ENCODE results near the gene GABBR2. TPM values are rescaled to one million over a fixed set of nuclear protein-coding genes. Genes with fewer than 3 reads are reported as not detected.

The GABBR2 gene
- total and polyA plus RNA-seq, 12 donors, result 0.17 to 9.0 (median 3.7) TPM

DNA sequence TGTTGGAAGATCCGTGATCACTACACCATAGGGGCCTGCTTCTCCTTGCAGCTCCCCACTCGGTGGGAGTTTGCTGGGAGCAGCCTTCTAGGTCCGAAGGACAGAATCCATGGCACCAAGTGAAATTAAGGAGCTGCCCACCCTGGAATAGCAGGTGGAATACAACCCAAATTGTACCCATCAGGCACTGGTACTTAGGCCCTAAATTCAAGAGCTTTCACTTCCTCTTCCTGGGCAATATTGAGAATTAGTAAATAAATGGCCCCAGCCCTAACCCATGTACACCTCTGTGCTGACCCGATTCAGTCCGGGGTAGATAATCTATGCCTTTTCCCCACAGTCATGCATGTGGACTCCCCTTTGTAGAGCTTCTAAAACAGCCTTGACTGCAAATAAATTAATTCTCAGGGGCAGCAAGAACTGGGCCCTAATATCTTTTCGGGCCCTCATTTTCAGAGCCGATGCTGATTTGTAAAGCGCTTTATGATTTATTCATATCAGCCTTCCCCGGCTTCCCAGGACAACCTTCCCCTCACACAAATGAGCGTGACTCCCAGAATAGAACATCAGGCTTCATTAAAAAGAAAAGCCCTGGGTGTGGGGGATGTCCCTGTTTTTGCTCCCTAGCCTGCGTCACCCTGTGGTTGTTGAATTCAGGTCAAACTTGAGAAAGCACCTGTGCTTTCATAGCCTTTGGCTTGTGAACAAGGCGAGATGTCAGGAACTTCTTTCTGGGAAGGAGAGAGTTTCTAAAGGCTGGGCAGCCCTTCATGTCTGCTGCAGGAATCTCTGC lies 327.2 kb downstream of the GABBR2 start:
- Histone ChIP-seq H3K9me3 (replicated peaks in 1 of 3) (no peaks in the 10 kb centered on the region), H3K4me1 (replicated peaks in 1 of 2) (peaks cover 0 to 6% of the 10 kb centered on the region in 2 donors), H3K36me3 (replicated peaks in 1 of 2) (no peaks in the 10 kb centered on the region), H3K4me3 (no peak overlapping the region), H3K27me3 (no peaks in the 10 kb centered on the region), H3K27ac (no peak overlapping the region)
- no peak for DNase-seq
- TF ChIP-seq, protein P1, sequence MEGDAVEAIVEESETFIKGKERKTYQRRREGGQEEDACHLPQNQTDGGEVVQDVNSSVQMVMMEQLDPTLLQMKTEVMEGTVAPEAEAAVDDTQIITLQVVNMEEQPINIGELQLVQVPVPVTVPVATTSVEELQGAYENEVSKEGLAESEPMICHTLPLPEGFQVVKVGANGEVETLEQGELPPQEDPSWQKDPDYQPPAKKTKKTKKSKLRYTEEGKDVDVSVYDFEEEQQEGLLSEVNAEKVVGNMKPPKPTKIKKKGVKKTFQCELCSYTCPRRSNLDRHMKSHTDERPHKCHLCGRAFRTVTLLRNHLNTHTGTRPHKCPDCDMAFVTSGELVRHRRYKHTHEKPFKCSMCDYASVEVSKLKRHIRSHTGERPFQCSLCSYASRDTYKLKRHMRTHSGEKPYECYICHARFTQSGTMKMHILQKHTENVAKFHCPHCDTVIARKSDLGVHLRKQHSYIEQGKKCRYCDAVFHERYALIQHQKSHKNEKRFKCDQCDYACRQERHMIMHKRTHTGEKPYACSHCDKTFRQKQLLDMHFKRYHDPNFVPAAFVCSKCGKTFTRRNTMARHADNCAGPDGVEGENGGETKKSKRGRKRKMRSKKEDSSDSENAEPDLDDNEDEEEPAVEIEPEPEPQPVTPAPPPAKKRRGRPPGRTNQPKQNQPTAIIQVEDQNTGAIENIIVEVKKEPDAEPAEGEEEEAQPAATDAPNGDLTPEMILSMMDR (IDR thresholded peaks at IDR 0.05), result no peak
- TF ChIP-seq POLR2A (IDR thresholded peaks at IDR 0.05), result no peak
- WGBS, 4 donors, result 92 to 94% (median 93%) methylated on average over 11 to 12 of the region's 12 CpGs
- intact Hi-C loops (cut with DNase I), result no loop called here

DNA sequence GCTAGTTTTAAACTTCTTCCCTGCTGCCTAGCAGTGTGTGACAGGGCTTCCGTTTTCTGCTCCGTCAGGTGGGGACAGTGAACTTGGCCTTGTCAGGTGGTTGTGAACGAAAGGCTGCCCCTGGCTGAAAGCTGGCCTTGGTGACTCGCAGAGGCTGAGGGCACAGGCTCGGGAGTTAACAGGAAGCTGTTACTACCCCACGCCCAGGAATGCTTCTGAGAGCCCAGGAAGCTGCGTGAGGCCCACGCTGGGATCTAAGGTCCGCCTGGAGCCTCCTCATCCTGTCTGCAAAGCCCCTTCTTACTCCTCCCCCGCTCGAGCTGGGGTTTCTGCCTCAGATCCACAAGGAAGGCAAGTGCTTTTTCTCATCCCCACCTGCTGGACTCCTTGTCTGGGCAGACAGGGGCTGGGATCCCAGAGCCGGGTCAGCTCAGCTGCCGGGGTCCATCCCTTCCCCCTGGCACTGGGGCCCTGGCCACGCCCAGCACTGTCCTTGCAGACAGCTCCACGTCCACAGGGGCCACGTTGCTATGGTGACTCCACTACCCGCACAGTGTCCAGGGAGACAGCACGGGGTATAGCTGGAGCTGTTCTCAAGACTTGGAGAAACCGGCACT lies 328.6 kb downstream of the GABBR2 start:
- TF ChIP-seq POLR2A (IDR thresholded peaks at IDR 0.05), result no peak
- TF ChIP-seq, protein P1 (IDR thresholded peaks at IDR 0.05), result no peak
- peak in 5 of 7 donors; percentile 17 to 77 (median 29) for DNase-seq
- intact Hi-C loops (cut with DNase I), result no loop called here

DNA sequence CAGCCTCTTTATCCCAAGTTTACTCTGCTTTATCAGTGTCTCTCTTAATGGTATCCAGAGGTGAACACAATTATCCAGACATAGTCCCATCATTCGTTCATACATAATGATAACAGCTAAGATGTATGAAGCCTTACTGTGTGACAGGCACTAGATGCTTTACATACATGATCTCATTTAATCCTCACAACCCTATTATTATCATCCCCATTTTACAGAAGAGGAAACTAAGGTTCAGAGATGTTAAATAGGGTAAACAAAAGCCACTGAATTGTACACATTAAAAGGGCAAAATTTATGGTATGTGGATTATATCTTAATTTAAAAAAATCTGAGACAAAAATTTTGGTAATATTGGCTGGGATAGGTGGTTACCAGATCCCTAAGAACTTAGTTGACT lies 329.2 kb downstream of the GABBR2 start:
- WGBS, 4 donors, result 67 to 83% (median 73%) methylated on average over 1 of the region's 1 CpG
- no peak for DNase-seq
- no peak overlapping the region for H3K4me3 ChIP-seq
- H3K27me3 ChIP-seq, result no peaks in the 10 kb centered on the region
- no peak overlapping the region for H3K27ac ChIP-seq
- TF ChIP-seq POLR2A (IDR thresholded peaks at IDR 0.05), result no peak
- TF ChIP-seq, protein P1 (IDR thresholded peaks at IDR 0.05), result no peak
- H3K4me1 ChIP-seq (replicated peaks in 1 of 2), result peaks cover 0 to 6% of the 10 kb centered on the region in 2 donors
- H3K9me3 ChIP-seq (replicated peaks in 1 of 3), result no peaks in the 10 kb centered on the region
- H3K36me3 ChIP-seq (replicated peaks in 1 of 2), result no peaks in the 10 kb centered on the region
- intact Hi-C loops (cut with DNase I), result no loop called here

More for the DNA sequence above, 328.6 kb downstream of the GABBR2 start:
- H3K36me3 ChIP-seq (replicated peaks in 1 of 2), result no peaks in the 10 kb centered on the region
- H3K9me3 ChIP-seq (replicated peaks in 1 of 3), result no peaks in the 10 kb centered on the region
- WGBS, 4 donors, result 24 to 38% (median 25%) methylated on average over 16 to 19 of the region's 19 CpGs
- H3K27ac ChIP-seq, result no peak overlapping the region
- H3K4me3 ChIP-seq, result no peak overlapping the region
- no peaks in the 10 kb centered on the region for H3K27me3 ChIP-seq
- H3K4me1 ChIP-seq (replicated peaks in 1 of 2), result peaks cover 0 to 6% of the 10 kb centered on the region in 2 donors

DNA sequence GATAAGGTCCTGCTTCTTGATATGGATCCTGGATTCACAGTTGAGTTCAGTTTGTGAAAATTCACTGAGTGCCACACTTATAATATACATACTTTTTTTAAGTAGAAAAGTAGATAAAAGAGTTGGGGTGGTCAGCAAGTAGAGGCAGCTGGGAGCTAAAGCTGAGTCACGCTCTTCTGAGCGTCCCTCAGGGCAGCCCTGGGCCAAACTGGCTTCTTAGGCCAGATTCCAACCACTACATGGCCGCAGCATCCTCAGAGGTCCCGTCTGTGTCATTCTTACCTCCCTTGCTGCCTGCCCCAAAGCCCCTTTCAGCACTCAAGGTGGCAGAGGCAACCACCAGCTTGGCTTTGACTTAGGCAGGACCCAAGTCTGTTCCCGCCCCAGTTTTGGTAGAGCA lies 329.9 kb downstream of the GABBR2 start:
- WGBS, 4 donors, result 81 to 93% (median 89%) methylated on average over 5 of the region's 5 CpGs
- Histone ChIP-seq H3K27me3 (no peaks in the 10 kb centered on the region), H3K4me3 (no peak overlapping the region), H3K27ac (no peak overlapping the region), H3K4me1 (replicated peaks in 1 of 2) (peaks cover 4 to 11% of the 10 kb centered on the region in 2 donors), H3K36me3 (replicated peaks in 1 of 2) (no peaks in the 10 kb centered on the region), H3K9me3 (replicated peaks in 1 of 3) (no peaks in the 10 kb centered on the region)
- DNase-seq, result no peak
- intact Hi-C loops (cut with DNase I), result no loop called here
- no peak for TF ChIP-seq POLR2A (IDR thresholded peaks at IDR 0.05)
- TF ChIP-seq, protein P1 (IDR thresholded peaks at IDR 0.05), result no peak

Measured in adrenal gland (tissue), 12 donors.